ENCODE data around the gene ZNF550. TPM values are rescaled to one million over a fixed set of nuclear protein-coding genes. Genes with fewer than 3 reads are reported as not detected.

The ZNF550 gene
- total RNA-seq, 1 experiment from 2014 or later = 3.1 TPM

DNA sequence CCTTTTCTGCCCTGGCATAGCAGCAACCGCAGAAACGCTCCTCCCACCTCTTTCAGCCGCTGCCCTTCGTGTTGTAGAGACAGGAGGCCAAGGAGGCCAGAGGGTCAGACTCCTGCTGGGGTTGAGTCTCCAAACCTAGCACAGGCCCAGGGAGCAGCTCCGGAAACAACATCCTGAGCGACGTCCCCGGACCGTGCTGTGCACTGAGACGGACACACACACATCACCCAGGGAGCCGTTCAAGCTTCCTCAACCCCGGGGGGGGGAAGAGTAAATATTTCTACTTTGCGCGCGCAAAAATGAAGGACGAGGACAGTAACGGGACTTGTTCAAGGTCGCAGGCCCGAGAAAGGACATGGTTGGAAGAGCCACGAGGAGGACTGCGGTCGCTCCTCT, 657 bp downstream of the ZNF550 start:
- Histone ChIP-seq H3K27me3 (ENCODE audit: insufficient read depth, low read length) (no peaks in the 10 kb centered on the region), H4K20me1 (ENCODE audit: insufficient read depth) (no peaks in the 10 kb centered on the region), H3K79me2 (ENCODE audit: insufficient read depth, low read length) (no peaks in the 10 kb centered on the region), H3K9ac (ENCODE audit: low read length) (peak overlapping the region; percentile 27; the same call in 1 of the 2 replicates), H3K9me3 (ENCODE audit: control insufficient read depth in 1 of 2, insufficient read depth in 1 of 2, low read depth in 1 of 2, low read length in 2 of 2) (peaks cover 8 to 26% of the 10 kb centered on the region in 2 experiments; a peak in 2 of 4 replicates), H2AFZ (ENCODE audit: low read depth, low read length, poor library complexity, severe bottlenecking) (no peak overlapping the region), H3K27ac (ENCODE audit: low read depth, low read length) (no peak overlapping the region), H3K4me2 (ENCODE audit: low read length) (peak overlapping the region; percentile 61), H3K36me3 (ENCODE audit: control insufficient read depth in 1 of 2, insufficient read depth in 2 of 2, low read length in 2 of 2) (no peaks in the 10 kb centered on the region), H3K9me2 (ENCODE audit: insufficient read depth) (no peaks in the 10 kb centered on the region), H3K4me3 (replicated peaks in 1 of 2; ENCODE audit: low read depth in 1 of 2, low read length in 2 of 2) (peak overlapping the region; percentile 54 to 55), H3K4me1 (ENCODE audit: control insufficient read depth in 1 of 2, insufficient read depth in 2 of 2, low read length in 2 of 2) (no peaks in the 10 kb centered on the region)
- ChIA-PET RAD21 (ENCODE audit: low non-redundant PET in 1 of 2, low total read pairs in 2 of 2, uncharacterized antibody in 2 of 2, unreplicated experiment in 2 of 2) (no interaction called here), CTCF (no interaction called here), POLR2A (no interaction called here)
- intact Hi-C loops (cut with micrococcal nuclease) = no loop called here
- no peak for DNase-seq (ENCODE audit: low read depth, low spot score)
- BruUV-seq (replicated peaks) = no TSS peak
- ATAC-seq = no peak; the same call in 1 of the 2 replicates
- TF ChIP-seq POLR2AphosphoS5 (IDR thresholded peaks at IDR 0.05; ENCODE audit: low read depth, low read length) (no peak), ATF3 (IDR thresholded peaks at IDR 0.05) (no peak), POLR2A (IDR thresholded peaks at IDR 0.05; ENCODE audit: borderline replicate concordance, extremely low read depth, insufficient read depth, insufficient read length) (no peak), SIN3A (IDR thresholded peaks at IDR 0.05; ENCODE audit: low read depth) (no peak), EGR1 (IDR thresholded peaks at IDR 0.05; ENCODE audit: low read depth) (no peak), ZFX (IDR thresholded peaks at IDR 0.05) (no peak), RAD21 (IDR thresholded peaks at IDR 0.05; ENCODE audit: low read depth) (no peak)
- TF ChIP-seq, protein P1, sequence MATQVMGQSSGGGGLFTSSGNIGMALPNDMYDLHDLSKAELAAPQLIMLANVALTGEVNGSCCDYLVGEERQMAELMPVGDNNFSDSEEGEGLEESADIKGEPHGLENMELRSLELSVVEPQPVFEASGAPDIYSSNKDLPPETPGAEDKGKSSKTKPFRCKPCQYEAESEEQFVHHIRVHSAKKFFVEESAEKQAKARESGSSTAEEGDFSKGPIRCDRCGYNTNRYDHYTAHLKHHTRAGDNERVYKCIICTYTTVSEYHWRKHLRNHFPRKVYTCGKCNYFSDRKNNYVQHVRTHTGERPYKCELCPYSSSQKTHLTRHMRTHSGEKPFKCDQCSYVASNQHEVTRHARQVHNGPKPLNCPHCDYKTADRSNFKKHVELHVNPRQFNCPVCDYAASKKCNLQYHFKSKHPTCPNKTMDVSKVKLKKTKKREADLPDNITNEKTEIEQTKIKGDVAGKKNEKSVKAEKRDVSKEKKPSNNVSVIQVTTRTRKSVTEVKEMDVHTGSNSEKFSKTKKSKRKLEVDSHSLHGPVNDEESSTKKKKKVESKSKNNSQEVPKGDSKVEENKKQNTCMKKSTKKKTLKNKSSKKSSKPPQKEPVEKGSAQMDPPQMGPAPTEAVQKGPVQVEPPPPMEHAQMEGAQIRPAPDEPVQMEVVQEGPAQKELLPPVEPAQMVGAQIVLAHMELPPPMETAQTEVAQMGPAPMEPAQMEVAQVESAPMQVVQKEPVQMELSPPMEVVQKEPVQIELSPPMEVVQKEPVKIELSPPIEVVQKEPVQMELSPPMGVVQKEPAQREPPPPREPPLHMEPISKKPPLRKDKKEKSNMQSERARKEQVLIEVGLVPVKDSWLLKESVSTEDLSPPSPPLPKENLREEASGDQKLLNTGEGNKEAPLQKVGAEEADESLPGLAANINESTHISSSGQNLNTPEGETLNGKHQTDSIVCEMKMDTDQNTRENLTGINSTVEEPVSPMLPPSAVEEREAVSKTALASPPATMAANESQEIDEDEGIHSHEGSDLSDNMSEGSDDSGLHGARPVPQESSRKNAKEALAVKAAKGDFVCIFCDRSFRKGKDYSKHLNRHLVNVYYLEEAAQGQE (IDR thresholded peaks at IDR 0.05; ENCODE audit: low read depth) = no peak

All from HCT116 (cell line).